ENCODE measurements around the gene EFCAB9. TPM values are rescaled to one million over a fixed set of nuclear protein-coding genes. Genes with fewer than 3 reads are reported as not detected.

EFCAB9 gene
- total RNA-seq, 1 experiment from 2014 or later: not detected

DNA sequence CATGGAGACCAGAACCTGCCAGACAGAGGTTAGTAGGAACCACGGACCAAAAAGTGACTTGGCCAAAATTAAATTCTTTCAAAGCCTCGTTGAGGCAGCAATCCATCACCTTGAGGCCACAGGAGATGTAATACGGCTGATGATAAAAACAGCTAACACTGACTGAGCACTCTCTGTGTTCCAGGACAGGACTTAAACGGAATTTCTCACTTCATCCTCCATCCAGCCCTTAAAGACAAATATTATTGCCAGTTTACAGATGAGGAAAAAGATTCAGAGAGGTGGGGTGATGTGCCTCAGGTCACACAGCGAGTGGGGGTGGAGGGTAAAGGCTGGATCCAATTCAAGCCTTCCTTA lies 31.0 kb upstream of the EFCAB9 start:
- Mint-ChIP-seq H3K27ac (no peak overlapping the region), H3K36me3 (no peaks in the 10 kb centered on the region; the same call in 1 of the 2 replicates), H3K27me3 (ENCODE audit: low read depth) (no peaks in the 10 kb centered on the region), H3K4me1 (no peaks in the 10 kb centered on the region), H3K4me3 (no peak overlapping the region), H3K9me3 (no peaks in the 10 kb centered on the region)
- ChIA-PET POLR2A (no interaction called here), CTCF (interaction anchor here (1.2 to 2.1 kb wide), 4 partner anchors 10 to 40 kb away, joined by 3 to 10 read pairs (median 4); partner anchors contain the start of gene STK10)
- ATAC-seq (no peak), DNase-seq (ENCODE audit: low spot score) (no peak)
- TF ChIP-seq PRRX2 (CRISPR knock-in tag; IDR thresholded peaks at IDR 0.05) (no peak), MXD4 (CRISPR knock-in tag; IDR thresholded peaks at IDR 0.05; ENCODE audit: borderline replicate concordance) (no peak), NFATC4 (CRISPR knock-in tag; IDR thresholded peaks at IDR 0.05) (no peak), MYBL2 (CRISPR knock-in tag; IDR thresholded peaks at IDR 0.05) (no peak), EMX1 (CRISPR knock-in tag; IDR thresholded peaks at IDR 0.05) (no peak), GTF2I (CRISPR knock-in tag; conservative IDR thresholded peaks at IDR 0.05) (no peak), TCF7 (CRISPR knock-in tag; IDR thresholded peaks at IDR 0.05; ENCODE audit: low read depth) (no peak), SMAD4 (CRISPR knock-in tag; IDR thresholded peaks at IDR 0.05) (no peak), ZNF219 (CRISPR knock-in tag; IDR thresholded peaks at IDR 0.05; ENCODE audit: borderline replicate concordance) (no peak), NR3C1 (CRISPR knock-in tag; conservative IDR thresholded peaks at IDR 0.05; ENCODE audit: low read depth) (no peak)
- TF ChIP-seq, protein P1, sequence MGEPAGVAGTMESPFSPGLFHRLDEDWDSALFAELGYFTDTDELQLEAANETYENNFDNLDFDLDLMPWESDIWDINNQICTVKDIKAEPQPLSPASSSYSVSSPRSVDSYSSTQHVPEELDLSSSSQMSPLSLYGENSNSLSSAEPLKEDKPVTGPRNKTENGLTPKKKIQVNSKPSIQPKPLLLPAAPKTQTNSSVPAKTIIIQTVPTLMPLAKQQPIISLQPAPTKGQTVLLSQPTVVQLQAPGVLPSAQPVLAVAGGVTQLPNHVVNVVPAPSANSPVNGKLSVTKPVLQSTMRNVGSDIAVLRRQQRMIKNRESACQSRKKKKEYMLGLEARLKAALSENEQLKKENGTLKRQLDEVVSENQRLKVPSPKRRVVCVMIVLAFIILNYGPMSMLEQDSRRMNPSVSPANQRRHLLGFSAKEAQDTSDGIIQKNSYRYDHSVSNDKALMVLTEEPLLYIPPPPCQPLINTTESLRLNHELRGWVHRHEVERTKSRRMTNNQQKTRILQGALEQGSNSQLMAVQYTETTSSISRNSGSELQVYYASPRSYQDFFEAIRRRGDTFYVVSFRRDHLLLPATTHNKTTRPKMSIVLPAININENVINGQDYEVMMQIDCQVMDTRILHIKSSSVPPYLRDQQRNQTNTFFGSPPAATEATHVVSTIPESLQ (CRISPR knock-in tag; IDR thresholded peaks at IDR 0.05): no peak

DNA sequence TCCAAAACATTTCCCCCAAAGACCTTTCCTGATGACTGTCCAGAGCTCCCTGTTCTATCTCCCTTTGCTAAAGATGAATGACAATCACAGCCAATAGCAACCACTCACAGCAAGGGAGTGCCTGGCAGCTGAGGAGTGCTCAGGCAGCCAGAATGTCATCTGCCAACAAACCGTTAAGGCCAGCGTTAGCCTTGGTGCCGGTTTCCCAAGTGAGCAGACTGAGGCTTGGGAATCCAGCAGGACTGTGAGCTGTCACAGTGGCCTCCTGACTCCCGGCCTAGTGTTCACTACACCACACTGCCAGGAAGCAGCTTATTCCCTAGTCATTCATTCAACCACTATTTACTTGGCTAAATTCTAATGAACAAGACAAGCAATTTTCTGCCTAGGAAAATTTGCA lies 30.6 kb upstream of the EFCAB9 start:
- H3K27ac Mint-ChIP-seq: no peak overlapping the region
- no peaks in the 10 kb centered on the region for H3K9me3 Mint-ChIP-seq
- ChIA-PET CTCF (interaction anchor here (0.7 to 2.1 kb wide), 3 partner anchors 26 to 290 kb away, joined by 4 to 10 read pairs (median 6); partner anchors contain the start of gene STK10), POLR2A (interaction anchor here (0.7 kb wide), 1 partner anchor 104 kb away, joined by 4 read pairs; no protein-coding TSS in a partner anchor)
- TF ChIP-seq FOXP1 (CRISPR knock-in tag; IDR thresholded peaks at IDR 0.05; ENCODE audit: borderline replicate concordance) (no peak), MXD4 (CRISPR knock-in tag; IDR thresholded peaks at IDR 0.05; ENCODE audit: borderline replicate concordance) (no peak), ZNF232 (CRISPR knock-in tag; IDR thresholded peaks at IDR 0.05) (no peak), NFATC4 (CRISPR knock-in tag; IDR thresholded peaks at IDR 0.05) (no peak), JAZF1 (CRISPR knock-in tag; IDR thresholded peaks at IDR 0.05) (no peak), OVOL2 (CRISPR knock-in tag; IDR thresholded peaks at IDR 0.05; ENCODE audit: borderline replicate concordance) (no peak)
- TF ChIP-seq, protein P2, sequence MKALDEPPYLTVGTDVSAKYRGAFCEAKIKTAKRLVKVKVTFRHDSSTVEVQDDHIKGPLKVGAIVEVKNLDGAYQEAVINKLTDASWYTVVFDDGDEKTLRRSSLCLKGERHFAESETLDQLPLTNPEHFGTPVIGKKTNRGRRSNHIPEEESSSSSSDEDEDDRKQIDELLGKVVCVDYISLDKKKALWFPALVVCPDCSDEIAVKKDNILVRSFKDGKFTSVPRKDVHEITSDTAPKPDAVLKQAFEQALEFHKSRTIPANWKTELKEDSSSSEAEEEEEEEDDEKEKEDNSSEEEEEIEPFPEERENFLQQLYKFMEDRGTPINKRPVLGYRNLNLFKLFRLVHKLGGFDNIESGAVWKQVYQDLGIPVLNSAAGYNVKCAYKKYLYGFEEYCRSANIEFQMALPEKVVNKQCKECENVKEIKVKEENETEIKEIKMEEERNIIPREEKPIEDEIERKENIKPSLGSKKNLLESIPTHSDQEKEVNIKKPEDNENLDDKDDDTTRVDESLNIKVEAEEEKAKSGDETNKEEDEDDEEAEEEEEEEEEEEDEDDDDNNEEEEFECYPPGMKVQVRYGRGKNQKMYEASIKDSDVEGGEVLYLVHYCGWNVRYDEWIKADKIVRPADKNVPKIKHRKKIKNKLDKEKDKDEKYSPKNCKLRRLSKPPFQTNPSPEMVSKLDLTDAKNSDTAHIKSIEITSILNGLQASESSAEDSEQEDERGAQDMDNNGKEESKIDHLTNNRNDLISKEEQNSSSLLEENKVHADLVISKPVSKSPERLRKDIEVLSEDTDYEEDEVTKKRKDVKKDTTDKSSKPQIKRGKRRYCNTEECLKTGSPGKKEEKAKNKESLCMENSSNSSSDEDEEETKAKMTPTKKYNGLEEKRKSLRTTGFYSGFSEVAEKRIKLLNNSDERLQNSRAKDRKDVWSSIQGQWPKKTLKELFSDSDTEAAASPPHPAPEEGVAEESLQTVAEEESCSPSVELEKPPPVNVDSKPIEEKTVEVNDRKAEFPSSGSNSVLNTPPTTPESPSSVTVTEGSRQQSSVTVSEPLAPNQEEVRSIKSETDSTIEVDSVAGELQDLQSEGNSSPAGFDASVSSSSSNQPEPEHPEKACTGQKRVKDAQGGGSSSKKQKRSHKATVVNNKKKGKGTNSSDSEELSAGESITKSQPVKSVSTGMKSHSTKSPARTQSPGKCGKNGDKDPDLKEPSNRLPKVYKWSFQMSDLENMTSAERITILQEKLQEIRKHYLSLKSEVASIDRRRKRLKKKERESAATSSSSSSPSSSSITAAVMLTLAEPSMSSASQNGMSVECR (CRISPR knock-in tag; IDR thresholded peaks at IDR 0.05; ENCODE audit: borderline replicate concordance): no peak
- TF ChIP-seq, protein P3, sequence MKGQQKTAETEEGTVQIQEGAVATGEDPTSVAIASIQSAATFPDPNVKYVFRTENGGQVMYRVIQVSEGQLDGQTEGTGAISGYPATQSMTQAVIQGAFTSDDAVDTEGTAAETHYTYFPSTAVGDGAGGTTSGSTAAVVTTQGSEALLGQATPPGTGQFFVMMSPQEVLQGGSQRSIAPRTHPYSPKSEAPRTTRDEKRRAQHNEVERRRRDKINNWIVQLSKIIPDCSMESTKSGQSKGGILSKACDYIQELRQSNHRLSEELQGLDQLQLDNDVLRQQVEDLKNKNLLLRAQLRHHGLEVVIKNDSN (CRISPR knock-in tag; IDR thresholded peaks at IDR 0.05): no peak
- ATAC-seq: no peak
- H3K4me1 Mint-ChIP-seq: no peaks in the 10 kb centered on the region
- H3K4me3 Mint-ChIP-seq: no peak overlapping the region
- no peaks in the 10 kb centered on the region; the same call in 1 of the 2 replicates for H3K36me3 Mint-ChIP-seq
- no peaks in the 10 kb centered on the region for H3K27me3 Mint-ChIP-seq (ENCODE audit: low read depth)
- DNase-seq (ENCODE audit: low spot score): no peak

Measured in WTC11 (cell line).